GM12875 (cell line): ENCODE data around the gene ZNF256.

Experiments
- H3K4me3 ChIP-seq: one replicate; pipeline ENCODE4 v1.5.1; 2011; ENCODE audit warnings: low read depth, low read length, control low read depth
- TF ChIP-seq, protein P1 (sequence below): IDR thresholded peaks from 2 replicates; pipeline ENCODE4 v1.5.1; 2011; ENCODE audit warnings: low read depth, mild to moderate bottlenecking, control low read depth, inconsistent platforms, low read length, moderate library complexity, borderline replicate concordance; ENCODE audit not compliant: insufficient read depth

The ZNF256 gene

GRCh38 chr19:57927587-57927986, 19.9 kb downstream of the ZNF256 start:
- TF ChIP-seq, protein P1, sequence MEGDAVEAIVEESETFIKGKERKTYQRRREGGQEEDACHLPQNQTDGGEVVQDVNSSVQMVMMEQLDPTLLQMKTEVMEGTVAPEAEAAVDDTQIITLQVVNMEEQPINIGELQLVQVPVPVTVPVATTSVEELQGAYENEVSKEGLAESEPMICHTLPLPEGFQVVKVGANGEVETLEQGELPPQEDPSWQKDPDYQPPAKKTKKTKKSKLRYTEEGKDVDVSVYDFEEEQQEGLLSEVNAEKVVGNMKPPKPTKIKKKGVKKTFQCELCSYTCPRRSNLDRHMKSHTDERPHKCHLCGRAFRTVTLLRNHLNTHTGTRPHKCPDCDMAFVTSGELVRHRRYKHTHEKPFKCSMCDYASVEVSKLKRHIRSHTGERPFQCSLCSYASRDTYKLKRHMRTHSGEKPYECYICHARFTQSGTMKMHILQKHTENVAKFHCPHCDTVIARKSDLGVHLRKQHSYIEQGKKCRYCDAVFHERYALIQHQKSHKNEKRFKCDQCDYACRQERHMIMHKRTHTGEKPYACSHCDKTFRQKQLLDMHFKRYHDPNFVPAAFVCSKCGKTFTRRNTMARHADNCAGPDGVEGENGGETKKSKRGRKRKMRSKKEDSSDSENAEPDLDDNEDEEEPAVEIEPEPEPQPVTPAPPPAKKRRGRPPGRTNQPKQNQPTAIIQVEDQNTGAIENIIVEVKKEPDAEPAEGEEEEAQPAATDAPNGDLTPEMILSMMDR, result no peak
- H3K4me3 ChIP-seq, result no peak overlapping the region

DNA sequence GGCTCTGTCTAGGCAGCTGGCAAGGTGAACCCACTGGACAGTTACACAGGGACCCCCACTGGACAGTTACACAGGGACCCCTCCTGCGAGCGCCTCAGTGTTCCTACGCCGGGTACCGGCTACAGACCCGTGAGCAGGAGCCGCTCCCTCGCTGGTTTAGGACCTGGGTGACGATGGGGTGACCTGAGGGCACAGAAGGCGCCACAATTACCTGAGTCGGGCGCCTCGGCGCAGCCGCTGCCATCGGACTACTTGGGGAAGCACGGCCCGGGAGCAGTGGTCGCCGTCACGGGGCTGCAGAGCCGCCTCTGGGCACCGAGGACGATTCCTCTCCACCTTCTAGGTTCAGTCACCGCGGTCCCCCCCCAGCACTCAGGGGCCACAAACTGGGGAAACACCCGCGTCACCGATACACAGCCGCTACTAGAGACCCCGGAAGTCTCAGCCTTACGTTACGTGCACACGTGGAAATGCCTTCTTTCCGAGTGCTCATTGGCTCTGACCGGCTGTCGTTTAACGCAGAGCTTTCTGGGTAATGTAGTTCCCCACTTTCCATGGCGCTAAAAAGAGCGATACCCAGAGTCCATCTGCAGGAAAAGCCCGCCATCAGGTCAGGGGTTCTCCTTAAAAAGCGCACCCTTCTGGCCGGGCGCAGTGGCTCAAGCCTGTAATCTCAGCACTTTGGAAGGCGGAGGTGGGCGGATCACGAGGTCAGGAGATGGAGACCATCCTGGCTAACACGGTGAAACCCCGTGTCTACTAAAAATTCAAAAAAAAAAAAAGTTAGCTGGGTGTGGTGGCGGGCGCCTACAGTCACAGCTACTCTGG, 31.1 kb downstream of the ZNF256 start, which contains the start of gene ZNF417:
Gene ZNF417 (minus strand): TSS at position 425 of the 828 bp plus-strand sequence. CDS start 181 bp downstream, at position 244.
- peak within 1 kb of the TSS; percentile 73 for H3K4me3 ChIP-seq
- TF ChIP-seq, protein P1, result peak; percentile 34; the same call in 1 of the 2 replicates

DNA sequence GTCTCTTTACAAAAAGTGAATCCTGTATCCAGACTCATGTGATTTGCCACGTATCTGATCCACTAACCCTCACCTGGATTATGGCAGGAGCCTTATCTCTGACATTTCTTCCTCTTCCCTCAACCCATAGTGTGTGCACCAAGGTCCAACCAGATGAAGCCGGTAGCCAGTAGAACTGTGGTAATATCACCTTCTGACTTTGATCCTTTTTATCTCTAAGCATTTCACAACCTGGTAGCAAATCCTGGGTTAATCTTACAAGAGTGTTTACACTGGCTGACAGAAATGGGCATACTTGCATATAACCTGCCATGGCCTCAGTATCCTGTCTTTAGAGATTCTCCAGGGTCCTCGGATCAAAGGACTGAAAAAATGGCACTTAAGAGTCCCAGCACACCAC, 33.0 kb downstream of the ZNF256 start:
- TF ChIP-seq, protein P1, result no peak

GRCh38 chr19:57907394-57907793, 40.1 kb downstream of the ZNF256 start:
- TF ChIP-seq, protein P1, result no peak
- H3K4me3 ChIP-seq, result no peak overlapping the region

More for the DNA sequence above, 33.0 kb downstream of the ZNF256 start:
- H3K4me3 ChIP-seq, result no peak overlapping the region

GRCh38 chr19:57905258-57905657, 42.2 kb downstream of the ZNF256 start:
- TF ChIP-seq, protein P1, result no peak
- H3K4me3 ChIP-seq, result no peak overlapping the region

DNA sequence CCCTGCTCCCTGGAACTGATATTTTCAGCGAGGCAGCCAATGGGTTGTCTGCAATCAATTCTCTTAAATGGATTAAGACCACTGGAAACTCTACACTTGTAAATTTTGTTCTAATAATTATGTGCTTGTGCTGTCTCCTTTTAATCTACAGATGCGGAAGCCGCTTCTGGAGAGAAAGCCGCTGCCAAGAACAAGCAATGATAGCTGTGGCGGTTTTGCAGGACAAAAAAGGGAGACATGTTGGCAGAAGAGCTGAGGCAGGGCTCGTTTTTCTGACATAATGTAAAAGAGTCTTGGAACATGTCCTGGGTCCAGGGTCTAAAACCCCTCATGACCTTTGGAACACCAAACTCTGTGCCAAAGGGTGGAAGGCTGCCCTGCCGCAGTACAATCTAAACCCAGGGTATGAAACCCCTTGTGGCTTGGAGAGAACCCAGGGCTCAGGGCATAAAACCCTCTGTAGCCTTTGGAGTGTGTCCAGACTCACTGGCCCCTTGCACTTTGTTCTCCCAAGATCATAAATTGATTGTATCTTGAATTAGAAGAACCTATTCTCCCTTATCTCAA, 43.8 kb downstream of the ZNF256 start:
- no peak overlapping the region for H3K4me3 ChIP-seq
- TF ChIP-seq, protein P1, result no peak

DNA sequence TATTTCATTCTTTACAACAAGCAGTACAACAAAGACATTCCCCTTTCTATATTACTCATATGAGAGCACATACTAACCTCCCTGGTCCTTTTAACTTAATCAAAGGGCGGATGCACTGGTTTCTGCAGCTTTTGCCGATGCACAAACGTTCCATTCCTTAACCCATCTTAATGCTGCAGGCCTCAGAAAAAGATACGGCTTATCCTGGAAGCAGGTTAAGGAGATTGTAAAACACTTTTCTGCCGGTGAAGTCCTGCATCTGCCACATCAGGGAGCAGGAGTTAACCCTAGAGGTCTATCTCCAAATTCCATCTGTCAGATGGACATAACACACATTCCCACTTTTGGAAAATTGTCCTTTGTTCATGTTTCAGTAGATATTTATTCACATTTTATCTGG, 47.2 kb downstream of the ZNF256 start:
- TF ChIP-seq, protein P1, result no peak
- no peak overlapping the region for H3K4me3 ChIP-seq
